HEK293T (cell line): ENCODE data around the gene SRSF10.

Experiments
- ARNT ChIP-seq: fragments of 450-650 bp; IDR thresholded peaks from 2 replicates; pipeline ENCODE4 v1.6.1; 2017; ENCODE audit warnings: mild to moderate bottlenecking
- ELF4 ChIP-seq: fragments of 450-650 bp; IDR thresholded peaks from 2 replicates; pipeline ENCODE4 v1.6.1; 2017; ENCODE audit warnings: antibody characterized with exemption
- FOXA1 ChIP-seq: fragments of 450-650 bp; IDR thresholded peaks from 2 replicates; pipeline ENCODE4 v1.6.1; 2016; ENCODE audit warnings: mild to moderate bottlenecking
- PKNOX1 ChIP-seq: fragments of 450-650 bp; IDR thresholded peaks from 2 replicates; pipeline ENCODE4 v1.6.1; 2016
- SP1 ChIP-seq: fragments of 450-650 bp; IDR thresholded peaks from 2 replicates; pipeline ENCODE4 v1.6.1; 2017
- SUZ12 ChIP-seq: fragments of 450-650 bp; IDR thresholded peaks from 2 replicates; pipeline ENCODE4 v1.6.1; 2016; ENCODE audit warnings: mild to moderate bottlenecking
- TARDBP ChIP-seq: fragments of 450-650 bp; IDR thresholded peaks from 2 replicates; pipeline ENCODE4 v1.6.1; 2016

GRCh38 chr1:23978805-23979204, 1.3 kb downstream of the SRSF10 start:
- TF ChIP-seq ARNT = no peak
- no peak for TF ChIP-seq SP1
- no peak for TF ChIP-seq SUZ12
- TF ChIP-seq ELF4 = no peak
- TF ChIP-seq PKNOX1 = no peak
- no peak for TF ChIP-seq TARDBP
- TF ChIP-seq FOXA1 = no peak
